Fibroblast of mammary gland (primary cell): ENCODE measurements around the gene SIRT4.
A peak's percentile ranks its signal among the peaks of the same experiment; 100 is the strongest.

ENCODE experiments used
- DNase-seq: peaks from one replicate; pipeline ENCODE4 v3.0.0-alpha.2; 2010; ENCODE audit warnings: low read depth
- H3K4me3 ChIP-seq: 2 replicates; pipeline ENCODE4 v1.5.1; 2011; ENCODE audit warnings: low read depth, mild to moderate bottlenecking, low read length, moderate library complexity; ENCODE audit not compliant: control insufficient read depth
- TF ChIP-seq, protein P1 (sequence below): conservative IDR thresholded peaks from 2 replicates; pipeline ENCODE4 v1.5.1; 2011; ENCODE audit warnings: low read depth, low read length, inconsistent platforms; ENCODE audit not compliant: control insufficient read depth, insufficient read depth

SIRT4 gene

DNA sequence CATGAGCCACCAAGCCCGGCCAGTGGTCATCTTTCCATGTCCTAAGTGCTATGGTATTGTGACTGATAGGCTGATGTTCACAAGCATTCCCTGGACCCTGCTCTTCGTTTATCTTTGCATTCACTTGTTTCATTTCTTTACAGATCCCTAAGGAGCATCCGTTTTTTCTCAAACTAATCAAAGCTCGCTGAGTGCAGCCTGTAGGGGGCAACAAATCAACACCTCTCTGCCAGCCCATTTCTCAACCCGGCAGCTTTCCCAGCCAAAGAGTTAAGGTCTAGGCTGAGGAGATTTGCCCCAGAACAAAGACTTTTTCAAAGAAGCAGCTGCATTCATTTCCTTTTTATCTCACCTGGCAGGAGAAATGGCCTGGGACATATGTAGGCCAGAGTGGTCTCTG lies 12.1 kb downstream of the SIRT4 start:
- DNase-seq, result peak; percentile 6
- H3K4me3 ChIP-seq, result no peak overlapping the region
- TF ChIP-seq, protein P1, sequence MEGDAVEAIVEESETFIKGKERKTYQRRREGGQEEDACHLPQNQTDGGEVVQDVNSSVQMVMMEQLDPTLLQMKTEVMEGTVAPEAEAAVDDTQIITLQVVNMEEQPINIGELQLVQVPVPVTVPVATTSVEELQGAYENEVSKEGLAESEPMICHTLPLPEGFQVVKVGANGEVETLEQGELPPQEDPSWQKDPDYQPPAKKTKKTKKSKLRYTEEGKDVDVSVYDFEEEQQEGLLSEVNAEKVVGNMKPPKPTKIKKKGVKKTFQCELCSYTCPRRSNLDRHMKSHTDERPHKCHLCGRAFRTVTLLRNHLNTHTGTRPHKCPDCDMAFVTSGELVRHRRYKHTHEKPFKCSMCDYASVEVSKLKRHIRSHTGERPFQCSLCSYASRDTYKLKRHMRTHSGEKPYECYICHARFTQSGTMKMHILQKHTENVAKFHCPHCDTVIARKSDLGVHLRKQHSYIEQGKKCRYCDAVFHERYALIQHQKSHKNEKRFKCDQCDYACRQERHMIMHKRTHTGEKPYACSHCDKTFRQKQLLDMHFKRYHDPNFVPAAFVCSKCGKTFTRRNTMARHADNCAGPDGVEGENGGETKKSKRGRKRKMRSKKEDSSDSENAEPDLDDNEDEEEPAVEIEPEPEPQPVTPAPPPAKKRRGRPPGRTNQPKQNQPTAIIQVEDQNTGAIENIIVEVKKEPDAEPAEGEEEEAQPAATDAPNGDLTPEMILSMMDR, result peak; percentile 21

DNA sequence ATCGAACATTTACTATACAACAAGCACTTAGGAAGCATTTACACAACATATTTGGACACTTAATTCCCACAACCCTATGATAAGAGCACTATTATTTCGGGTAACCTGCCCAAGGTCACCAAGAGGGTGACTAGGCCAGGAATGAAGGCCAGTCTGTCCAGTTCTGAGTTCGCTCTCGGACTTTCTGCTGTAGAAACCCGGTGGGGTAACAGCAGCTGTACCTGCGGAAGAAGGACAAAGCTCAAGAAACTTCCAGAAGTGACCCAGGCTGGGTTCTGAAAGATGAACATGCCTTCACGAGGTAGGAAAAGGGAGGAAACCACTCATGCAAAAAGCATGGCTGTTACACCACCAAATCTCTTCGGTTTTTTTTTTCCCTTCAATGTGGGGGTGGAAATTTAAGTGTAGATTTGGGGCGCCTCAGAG lies 14.7 kb downstream of the SIRT4 start:
- peak overlapping the region; percentile 66 for H3K4me3 ChIP-seq
- TF ChIP-seq, protein P1, result no peak
- no peak for DNase-seq

DNA sequence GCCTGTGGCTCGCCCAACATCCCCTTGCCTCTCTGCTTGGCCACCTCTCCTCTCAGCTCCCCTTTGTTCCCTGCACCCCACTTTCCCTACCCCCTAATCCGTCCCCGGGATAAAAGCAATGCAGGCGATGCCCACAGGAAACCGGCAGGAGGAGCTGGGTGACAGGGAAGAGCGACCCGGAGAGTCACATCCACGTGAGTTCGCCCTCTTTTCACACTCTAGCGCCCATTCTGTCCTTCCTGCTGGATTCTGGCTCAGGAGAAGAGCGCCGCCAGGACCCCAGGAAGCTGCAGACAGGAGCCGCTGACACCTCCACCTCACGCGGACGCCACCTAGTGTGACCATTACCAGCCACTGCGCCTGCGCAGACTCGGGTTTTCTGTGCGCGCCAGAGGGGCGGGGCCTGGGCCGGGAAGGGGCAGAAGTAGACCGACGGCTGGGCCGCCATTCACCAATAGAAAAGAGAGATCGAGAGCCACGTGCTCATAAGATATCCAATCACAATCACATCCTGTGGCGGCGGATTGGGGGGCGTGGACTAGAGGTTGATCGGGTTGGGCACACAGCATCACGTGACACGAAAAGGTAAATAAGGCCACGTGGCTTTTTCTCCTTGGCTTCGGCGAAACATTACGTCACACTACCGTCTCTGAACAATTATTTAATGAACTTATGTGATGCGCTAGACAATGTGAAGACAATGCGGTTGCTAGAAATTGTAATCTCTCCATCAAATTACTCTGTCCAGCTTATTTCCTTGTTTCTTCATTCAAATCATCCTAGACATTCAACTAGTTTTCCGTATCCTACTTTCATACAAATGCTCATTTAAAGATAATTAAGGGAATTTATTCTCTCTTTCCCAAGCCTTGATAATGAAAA lies 15.3 kb downstream of the SIRT4 start:
- DNase-seq, result peak; percentile 99
- TF ChIP-seq, protein P1, result peak; percentile 62
- peak overlapping the region; percentile 66 for H3K4me3 ChIP-seq

DNA sequence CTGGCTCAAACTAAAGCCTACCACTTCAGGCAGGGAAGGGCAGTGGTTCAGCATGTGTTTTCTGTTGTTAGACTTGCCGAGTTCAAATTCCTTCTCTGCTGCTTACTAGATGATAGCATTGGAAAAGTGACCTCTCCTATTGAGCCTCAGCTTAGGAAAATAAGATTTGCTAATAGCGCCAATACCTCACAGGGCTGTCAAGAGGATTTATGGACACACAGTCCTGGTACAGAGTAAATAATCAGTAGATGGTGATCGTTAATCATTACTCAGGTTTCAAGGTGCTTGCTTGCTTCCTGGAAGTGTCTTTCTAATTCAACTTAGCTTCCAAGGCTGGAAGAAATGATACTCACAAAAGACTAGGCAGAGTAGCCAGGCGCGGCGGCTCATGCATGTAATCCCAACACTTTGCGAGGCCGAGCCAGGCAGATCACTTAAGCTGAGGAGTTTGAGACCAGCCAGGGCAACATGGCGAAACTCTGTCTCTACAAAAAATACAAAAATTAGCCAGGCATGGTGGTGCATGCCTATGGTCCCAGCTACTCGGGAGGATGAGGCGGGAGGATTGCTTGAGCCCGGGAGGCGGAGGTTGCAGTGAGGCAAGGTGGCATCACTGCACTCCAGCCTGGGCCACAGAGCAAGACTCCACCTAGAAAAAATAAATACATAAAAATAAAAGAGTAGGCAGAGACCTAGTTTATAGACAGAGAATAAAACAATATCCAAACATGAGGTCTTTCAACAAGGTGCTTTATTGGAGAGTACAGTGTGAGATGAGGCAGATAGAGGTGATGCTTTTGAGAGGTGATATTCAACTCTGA lies 19.5 kb downstream of the SIRT4 start:
- no peak for DNase-seq

DNA sequence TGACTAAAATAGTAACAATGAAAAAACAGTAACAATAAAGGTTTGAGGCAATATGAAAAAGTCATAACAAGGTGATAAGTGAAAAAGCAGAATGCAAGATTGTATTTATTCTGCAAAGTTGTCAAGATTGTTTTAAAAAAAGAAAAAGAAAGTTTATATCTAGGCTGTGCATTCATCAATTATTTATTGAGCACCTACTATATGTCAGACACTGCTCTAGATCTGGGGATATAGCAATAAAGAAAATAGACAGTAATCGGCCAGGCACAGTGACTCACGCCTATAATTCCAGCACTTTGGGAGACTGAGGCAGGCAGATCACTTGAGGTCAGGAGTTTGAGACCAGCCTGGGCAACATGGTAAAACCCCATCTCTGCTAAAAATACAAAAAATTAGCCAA lies 21.7 kb downstream of the SIRT4 start:
- TF ChIP-seq, protein P1, result no peak
- no peak overlapping the region for H3K4me3 ChIP-seq
- DNase-seq, result no peak

More for the DNA sequence above, 19.5 kb downstream of the SIRT4 start:
- TF ChIP-seq, protein P1, result no peak
- H3K4me3 ChIP-seq, result no peak overlapping the region

GRCh38 chr12:120324841-120325417 lies 22.8 kb downstream of the SIRT4 start:
- no peak for DNase-seq
- TF ChIP-seq, protein P1, result no peak
- no peak overlapping the region for H3K4me3 ChIP-seq
